NB4 (cell line): Measurements from ENCODE around the gene AMZ1.

ENCODE experiments used
- DNase-seq: peaks from one replicate; pipeline ENCODE4 v3.0.0; 2010; ENCODE audit warnings: low read depth
- H3K4me3 ChIP-seq: one replicate; pipeline ENCODE4 v1.5.1; 2011; ENCODE audit warnings: mild to moderate bottlenecking, low read depth, low read length, moderate library complexity
- MYC ChIP-seq: IDR thresholded peaks from 2 replicates; pipeline ENCODE4 v1.6.1; 2011; ENCODE audit warnings: low read depth, low read length
- POLR2A ChIP-seq: IDR thresholded peaks from 2 replicates; pipeline ENCODE4 v1.6.1; 2011; ENCODE audit warnings: mild to moderate bottlenecking; ENCODE audit not compliant: insufficient read length; ENCODE audit errors: extremely low read depth
- TF ChIP-seq, protein P1 (sequence below): IDR thresholded peaks from 2 replicates; pipeline ENCODE4 v1.6.1; 2011; ENCODE audit warnings: low read depth, low read length
- TF ChIP-seq, protein P2 (sequence below): IDR thresholded peaks from one replicate; pipeline ENCODE4 v1.5.1; 2012; ENCODE audit warnings: low read depth, low read length

AMZ1 gene

DNA sequence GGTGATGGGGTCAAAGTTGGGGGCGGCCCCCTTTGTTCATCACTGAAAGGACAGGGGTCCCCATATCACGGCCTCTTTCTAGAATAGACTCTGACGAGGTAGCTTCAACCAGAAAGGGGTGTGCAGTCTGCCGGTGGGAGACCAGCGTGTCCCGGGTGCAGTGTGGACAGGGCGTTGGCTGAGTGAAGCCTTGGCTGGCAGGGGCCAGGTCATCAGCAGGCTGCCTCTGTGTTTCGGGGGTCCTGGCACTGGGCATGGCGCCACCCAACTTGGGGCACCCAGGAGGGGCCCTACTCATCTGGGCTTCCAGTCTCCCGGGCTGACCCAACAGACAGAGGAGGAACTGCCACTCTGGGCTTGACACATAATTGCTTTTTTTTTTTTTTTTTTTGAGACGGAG, 3.5 kb upstream of the AMZ1 start:
- no peak overlapping the region for H3K4me3 ChIP-seq
- TF ChIP-seq, protein P1, sequence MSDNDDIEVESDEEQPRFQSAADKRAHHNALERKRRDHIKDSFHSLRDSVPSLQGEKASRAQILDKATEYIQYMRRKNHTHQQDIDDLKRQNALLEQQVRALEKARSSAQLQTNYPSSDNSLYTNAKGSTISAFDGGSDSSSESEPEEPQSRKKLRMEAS = no peak
- TF ChIP-seq, protein P2, sequence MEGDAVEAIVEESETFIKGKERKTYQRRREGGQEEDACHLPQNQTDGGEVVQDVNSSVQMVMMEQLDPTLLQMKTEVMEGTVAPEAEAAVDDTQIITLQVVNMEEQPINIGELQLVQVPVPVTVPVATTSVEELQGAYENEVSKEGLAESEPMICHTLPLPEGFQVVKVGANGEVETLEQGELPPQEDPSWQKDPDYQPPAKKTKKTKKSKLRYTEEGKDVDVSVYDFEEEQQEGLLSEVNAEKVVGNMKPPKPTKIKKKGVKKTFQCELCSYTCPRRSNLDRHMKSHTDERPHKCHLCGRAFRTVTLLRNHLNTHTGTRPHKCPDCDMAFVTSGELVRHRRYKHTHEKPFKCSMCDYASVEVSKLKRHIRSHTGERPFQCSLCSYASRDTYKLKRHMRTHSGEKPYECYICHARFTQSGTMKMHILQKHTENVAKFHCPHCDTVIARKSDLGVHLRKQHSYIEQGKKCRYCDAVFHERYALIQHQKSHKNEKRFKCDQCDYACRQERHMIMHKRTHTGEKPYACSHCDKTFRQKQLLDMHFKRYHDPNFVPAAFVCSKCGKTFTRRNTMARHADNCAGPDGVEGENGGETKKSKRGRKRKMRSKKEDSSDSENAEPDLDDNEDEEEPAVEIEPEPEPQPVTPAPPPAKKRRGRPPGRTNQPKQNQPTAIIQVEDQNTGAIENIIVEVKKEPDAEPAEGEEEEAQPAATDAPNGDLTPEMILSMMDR = no peak
- no peak for TF ChIP-seq MYC
- TF ChIP-seq POLR2A = no peak
- DNase-seq = no peak

DNA sequence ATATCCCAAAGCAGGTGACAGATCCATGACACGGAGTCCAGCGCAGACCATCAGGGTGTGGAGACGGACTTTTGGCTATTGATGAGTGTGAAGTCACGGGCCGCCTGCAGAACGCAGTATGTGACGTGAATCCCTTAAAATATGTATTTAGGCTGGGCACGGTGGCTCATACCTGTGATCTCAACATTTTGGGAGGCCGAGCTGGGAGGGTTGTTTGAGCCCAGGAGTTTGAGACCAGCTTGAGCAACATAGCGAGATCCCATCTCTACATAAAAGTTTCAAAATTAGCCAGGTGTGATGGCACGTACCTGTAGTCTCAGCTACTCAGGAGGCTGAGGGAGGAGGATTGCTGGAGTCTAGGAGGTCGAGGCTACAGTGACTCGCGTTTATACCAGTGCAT, 1.9 kb upstream of the AMZ1 start:
- H3K4me3 ChIP-seq = no peak overlapping the region
- TF ChIP-seq POLR2A = no peak
- TF ChIP-seq, protein P2 = no peak
- TF ChIP-seq, protein P1 = no peak
- no peak for TF ChIP-seq MYC
- no peak for DNase-seq

DNA sequence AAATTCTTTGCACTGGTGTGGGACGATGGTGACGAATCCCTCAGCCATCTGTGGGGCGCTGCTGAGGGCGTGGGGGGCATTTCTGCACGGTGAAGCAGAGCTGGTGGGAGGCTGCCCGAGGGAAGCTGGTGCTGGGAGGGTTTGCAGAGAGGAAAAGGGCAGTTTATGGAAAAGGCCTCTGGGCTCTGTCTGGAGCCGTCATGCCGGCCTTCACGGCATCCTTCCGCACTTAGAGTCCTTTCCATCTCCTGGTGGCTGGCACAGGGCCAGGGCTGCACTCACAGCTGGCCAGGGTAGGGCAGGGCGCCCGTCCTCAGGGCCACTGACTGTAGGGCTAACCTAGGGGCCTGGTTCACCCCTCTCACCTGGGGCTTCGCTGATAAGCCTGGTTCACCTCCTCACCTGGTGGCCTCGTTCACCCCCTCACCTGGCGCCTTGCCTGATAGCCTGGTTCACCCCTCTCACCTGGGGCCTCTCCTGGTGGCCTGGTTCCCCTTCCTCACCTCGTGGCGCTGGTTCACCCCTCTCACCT, 598 bp upstream of the AMZ1 start:
- DNase-seq = no peak
- no peak overlapping the region for H3K4me3 ChIP-seq
- TF ChIP-seq, protein P2 = no peak
- TF ChIP-seq, protein P1 = no peak
- TF ChIP-seq POLR2A (no peak), MYC (no peak)

DNA sequence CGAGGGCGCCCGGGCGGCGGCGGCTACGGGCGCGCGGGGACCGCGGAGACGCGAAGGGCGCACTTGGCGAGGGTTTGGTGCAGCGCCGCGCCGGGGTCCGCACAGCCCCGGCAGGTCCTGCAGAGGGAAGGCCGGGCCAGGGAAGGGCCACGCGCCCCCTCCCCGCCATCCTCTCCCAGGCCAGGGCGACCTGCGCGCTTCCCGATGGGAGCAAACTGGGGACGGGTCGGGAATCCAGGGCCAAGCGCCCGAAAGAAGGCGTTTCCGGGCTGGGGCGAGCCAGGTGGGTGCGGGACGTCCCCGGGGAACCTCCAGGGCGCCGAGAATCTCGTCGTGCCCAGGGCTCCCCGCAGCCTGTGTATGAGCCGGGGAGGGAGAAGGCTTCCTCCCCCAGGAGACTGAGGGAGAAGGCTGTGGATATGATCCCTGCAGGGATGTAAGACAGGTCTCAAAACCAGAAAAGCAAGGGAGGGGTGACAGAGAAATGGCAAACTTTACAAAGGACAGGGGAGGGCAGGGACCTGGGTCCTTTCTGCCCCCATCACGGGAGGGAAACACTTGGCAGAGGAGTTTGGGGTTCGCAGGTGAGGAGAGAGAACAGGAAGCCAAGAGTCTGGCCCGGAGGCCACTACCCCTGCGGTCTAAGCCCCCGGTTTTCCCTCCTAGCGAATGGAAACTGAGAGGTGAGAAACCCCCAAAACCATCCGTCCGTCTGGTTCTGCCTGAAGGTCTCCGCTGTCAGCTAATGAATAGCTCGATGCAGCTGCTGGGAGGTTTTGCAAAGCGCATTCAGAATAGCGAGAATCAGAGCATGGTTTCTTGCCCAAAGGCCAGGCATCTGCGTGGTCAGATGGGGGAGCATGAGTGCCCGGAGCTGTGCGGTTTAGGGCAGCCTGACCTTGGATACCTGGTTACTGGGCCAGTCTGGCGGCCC, 674 bp downstream of the AMZ1 start:
- H3K4me3 ChIP-seq = no peak overlapping the region
- TF ChIP-seq, protein P1 = no peak
- no peak for TF ChIP-seq POLR2A
- TF ChIP-seq, protein P2 = no peak
- no peak for TF ChIP-seq MYC

DNA sequence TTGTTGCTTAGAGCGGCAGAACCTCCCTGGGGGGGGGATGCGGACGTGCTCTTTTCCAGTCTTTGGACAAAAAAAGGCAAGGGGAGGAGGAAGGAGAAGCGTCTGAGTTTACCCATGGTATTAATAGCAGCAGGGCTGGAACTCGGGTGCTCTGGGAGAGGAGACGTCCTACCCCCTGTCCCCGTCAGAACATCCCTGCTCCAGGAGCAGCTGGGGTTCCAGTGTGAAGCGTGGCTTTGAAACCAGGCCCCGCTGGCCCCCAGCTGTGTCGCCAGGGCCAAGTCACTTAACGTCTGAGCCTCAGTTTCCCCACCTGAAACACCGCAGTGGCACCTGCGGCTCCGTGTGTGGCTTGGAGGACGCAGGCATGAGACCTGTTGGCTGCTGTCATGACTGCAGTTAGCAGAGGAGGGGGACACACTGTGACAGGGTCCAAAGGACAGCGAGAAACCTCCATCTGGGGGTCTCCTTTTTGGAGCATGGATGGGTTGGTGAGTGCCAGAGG, 1.4 kb downstream of the AMZ1 start:
- no peak for DNase-seq
- TF ChIP-seq, protein P1 = no peak
- TF ChIP-seq, protein P2 = no peak
- TF ChIP-seq MYC (no peak), POLR2A (no peak)
- no peak overlapping the region for H3K4me3 ChIP-seq

More for the DNA sequence above, 674 bp downstream of the AMZ1 start:
- DNase-seq = no peak
